NCI-H1930 (cell line): Measurements from ENCODE around the gene LEMD2.

ENCODE experiments used
- DNase-seq, 2 experiments: peaks; one replicate each; lab custom pipeline; 2025; lab: John Stamatoyannopoulos, UW

Gene LEMD2

GRCh38 chr6:33774774-33775173 lies 14.2 kb downstream of the LEMD2 start:
- no peak for DNase-seq

- DNase-seq = no peak
Observed at GRCh38 chr6:33772902-33773472, 15.9 kb downstream of the LEMD2 start.

GRCh38 chr6:33772082-33772830 lies 16.7 kb downstream of the LEMD2 start:
- no peak for DNase-seq

- peak in 1 of 2 experiments; percentile 29 for DNase-seq
Observed at GRCh38 chr6:33771146-33772081, 17.5 kb downstream of the LEMD2 start.

GRCh38 chr6:33770833-33771145 lies 18.1 kb downstream of the LEMD2 start:
- no peak for DNase-seq

GRCh38 chr6:33770124-33770832 lies 18.7 kb downstream of the LEMD2 start:
- DNase-seq = no peak

- DNase-seq = no peak
Observed at GRCh38 chr6:33769248-33769821, 19.6 kb downstream of the LEMD2 start.

- DNase-seq = peak in 1 of 2 experiments; percentile 34
Observed at GRCh38 chr6:33768644-33769120, 20.2 kb downstream of the LEMD2 start.

- DNase-seq = no peak
Observed at GRCh38 chr6:33766921-33767907, 21.7 kb downstream of the LEMD2 start.

- DNase-seq = no peak
Observed at GRCh38 chr6:33765368-33765767, 23.6 kb downstream of the LEMD2 start.

GRCh38 chr6:33764036-33764435 lies 24.9 kb downstream of the LEMD2 start:
- no peak for DNase-seq

GRCh38 chr6:33763483-33763882 lies 25.4 kb downstream of the LEMD2 start:
- DNase-seq = no peak

GRCh38 chr6:33762713-33763112 lies 26.2 kb downstream of the LEMD2 start:
- no peak for DNase-seq

- DNase-seq = no peak
Observed at GRCh38 chr6:33761922-33762629, 26.9 kb downstream of the LEMD2 start.

GRCh38 chr6:33761581-33761921 lies 27.4 kb downstream of the LEMD2 start:
- DNase-seq = no peak

- no peak for DNase-seq
Observed at GRCh38 chr6:33759887-33760629, 28.9 kb downstream of the LEMD2 start.

GRCh38 chr6:33758815-33759216 lies 30.1 kb downstream of the LEMD2 start:
- DNase-seq = no peak

- no peak for DNase-seq
Observed at GRCh38 chr6:33757906-33758305, 31.0 kb downstream of the LEMD2 start.

GRCh38 chr6:33757113-33757512 lies 31.8 kb downstream of the LEMD2 start:
- DNase-seq = no peak
